ENCODE measurements around the gene CAPG.
"Not testable (repeated sequence)": the region's sequence is repeated elsewhere in the genome, so short reads cannot be mapped to it uniquely, and the experiment has no call there.

The CAPG gene, protein sequence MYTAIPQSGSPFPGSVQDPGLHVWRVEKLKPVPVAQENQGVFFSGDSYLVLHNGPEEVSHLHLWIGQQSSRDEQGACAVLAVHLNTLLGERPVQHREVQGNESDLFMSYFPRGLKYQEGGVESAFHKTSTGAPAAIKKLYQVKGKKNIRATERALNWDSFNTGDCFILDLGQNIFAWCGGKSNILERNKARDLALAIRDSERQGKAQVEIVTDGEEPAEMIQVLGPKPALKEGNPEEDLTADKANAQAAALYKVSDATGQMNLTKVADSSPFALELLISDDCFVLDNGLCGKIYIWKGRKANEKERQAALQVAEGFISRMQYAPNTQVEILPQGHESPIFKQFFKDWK

GRCh38 chr2:85409845-85410583, at the start of gene CAPG:
Gene CAPG, minus strand, starts transcription at chr2:85410366. Its CDS starts 8,221 bp downstream, at chr2:85402145.
- no peak for DNase-seq (ENCODE audit: low spot score)

- DNase-seq (ENCODE audit: low spot score), result no peak
Observed at GRCh38 chr2:85459771-85460170, 49.6 kb upstream of the CAPG start.

DNA sequence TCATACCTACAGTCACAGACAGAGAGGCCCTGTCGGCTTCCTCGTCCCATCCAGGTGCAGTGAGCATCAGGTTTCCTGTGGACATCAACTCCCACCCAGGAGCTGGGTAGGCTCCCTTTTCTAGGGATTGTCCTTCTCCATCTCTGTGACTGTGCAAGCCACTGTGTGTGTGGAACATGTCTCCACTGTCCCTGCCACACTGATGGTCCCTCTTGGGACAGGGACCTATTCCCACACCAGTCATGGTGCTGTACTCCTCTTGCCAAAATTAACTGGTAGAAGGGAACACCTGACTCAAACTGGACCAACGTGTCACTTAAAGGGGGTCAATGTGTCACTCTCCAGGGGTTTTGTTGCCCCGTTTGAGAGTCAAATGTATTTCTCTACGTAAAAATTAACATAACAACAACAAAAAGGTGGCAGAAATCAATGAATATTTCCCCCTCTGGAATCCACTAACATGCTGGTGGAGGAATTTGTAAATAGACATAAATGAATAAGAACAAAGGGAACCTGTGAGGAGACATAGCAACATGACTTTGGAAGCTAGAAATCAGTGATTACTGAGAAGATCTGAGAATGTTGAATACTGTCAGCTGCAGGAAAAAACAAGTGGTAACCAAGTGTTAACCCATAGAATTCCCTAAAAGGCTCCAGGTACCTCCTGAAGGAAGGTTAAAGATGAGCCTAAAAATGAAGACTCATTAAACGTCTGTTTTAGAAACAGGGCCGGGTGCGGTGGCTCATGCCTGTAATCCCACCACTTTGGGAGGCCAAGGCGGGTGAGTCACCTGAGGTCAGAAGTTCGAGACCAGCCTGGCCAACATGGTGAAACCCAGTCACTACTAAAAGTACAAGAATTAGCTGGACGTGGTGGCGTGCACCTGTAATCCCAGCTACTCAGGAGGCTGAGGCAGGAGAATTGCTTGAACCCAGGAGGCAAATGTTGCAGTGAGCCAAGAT, 48.7 kb upstream of the CAPG start:
- DNase-seq (ENCODE audit: low spot score), result no peak

DNA sequence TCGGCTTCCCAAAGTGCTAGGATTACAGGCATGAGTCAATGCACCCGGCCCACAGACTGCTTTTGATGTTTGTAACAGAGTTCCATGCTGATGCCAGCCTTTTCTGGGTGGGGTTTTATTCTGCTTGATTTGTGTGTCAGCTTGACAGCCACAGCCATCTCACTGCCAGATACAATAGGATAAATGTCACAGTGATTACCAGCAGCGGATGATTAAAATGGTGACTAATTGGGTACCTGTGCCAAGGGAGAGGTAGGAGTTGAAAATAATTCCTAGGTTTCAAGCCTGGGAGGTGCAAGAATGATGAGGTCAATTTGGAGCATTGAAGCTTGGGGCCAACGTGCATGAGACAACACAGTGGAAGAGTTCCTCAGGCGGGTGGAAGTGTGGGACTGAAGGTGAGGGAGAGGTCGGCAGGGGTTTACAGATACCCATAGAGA, 47.7 kb upstream of the CAPG start:
- DNase-seq (ENCODE audit: low spot score), result no peak

- no peak for DNase-seq (ENCODE audit: low spot score)
Observed at GRCh38 chr2:85457043-85457442, 46.9 kb upstream of the CAPG start.

DNA sequence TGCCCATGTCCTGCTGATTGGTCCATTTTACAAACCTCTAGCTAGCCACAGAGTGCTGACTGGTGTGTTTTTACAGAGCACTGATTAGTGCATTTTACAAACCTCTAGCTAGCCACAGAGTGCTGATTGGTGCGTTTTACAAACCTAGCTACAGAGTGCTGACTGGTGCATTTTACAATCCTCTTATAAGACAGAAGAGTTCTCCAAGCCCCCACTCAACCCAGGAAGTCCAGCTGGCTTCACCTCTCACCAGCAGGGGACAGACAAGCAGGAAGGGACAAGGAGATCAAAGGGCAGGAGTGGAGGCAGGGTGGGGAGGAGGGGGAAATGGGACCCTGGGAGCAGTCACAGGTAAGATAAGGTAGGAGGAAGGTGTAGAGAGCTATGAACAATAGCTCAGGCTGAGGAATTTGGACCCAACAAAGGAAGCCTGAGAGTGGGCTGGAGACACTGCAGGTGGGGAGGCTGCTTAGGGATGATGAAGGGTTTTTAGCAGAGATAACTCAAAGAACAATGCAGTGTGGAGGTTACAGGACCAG, 45.5 kb upstream of the CAPG start:
- DNase-seq (ENCODE audit: low spot score), result no peak

DNA sequence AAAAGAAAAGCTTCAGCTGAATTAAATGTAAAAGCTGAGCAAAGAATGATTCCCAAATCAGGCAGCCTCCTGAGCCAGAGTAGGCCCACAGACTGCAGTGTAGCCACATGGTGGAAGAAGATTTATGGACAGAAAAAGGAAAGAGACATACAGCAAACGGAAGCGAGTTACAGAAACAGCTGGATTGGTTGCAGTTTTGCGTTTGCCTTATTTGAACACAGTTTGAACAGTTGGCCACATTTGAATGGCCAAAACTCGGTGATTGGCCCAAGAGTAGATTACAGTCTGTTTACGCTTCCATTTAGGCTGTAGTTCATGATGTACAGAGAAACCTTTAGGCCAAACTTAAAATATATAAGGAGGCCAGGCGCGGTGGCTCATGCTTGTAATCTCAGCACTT, 43.4 kb upstream of the CAPG start:
- no peak for DNase-seq (ENCODE audit: low spot score)

DNA sequence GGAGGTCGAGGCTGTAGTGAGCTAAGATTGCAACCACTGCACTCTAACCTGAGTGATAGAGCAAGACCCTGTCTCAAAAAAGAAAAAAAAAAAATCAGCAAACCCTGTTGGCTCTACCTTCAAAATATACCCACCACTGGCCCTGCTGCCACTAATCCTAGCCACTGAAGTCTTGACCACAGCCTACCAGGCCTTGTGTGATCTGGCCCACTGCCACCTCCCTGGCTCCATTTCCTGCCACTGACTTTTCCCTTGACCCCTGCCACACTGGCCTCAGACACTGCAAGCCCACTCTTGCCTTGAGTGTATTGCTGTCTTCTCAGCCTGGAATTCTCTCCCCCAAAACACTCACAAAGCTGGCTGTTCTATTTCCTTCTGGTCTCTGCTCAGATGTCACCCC, 42.1 kb upstream of the CAPG start:
- DNase-seq (ENCODE audit: low spot score), result no peak

DNA sequence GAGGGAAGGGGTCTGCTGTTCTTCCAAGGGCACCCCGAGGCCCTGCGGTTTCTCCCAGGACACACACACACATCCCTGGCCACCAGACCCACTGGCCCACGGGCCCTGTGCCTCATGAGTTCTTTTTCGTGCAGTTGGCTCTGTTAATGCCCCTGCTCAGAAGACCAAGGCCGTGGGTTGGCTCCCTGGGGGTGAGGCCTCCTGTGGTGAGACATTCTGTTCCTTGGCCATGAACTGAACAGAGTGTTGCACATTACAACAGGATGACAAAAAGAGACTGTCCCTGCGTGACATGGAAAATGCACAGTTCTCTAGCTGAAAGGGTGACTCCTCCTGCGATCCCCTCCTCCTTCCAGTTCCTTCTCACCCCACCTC, 39.0 kb upstream of the CAPG start:
- DNase-seq (ENCODE audit: low spot score), result no peak

DNA sequence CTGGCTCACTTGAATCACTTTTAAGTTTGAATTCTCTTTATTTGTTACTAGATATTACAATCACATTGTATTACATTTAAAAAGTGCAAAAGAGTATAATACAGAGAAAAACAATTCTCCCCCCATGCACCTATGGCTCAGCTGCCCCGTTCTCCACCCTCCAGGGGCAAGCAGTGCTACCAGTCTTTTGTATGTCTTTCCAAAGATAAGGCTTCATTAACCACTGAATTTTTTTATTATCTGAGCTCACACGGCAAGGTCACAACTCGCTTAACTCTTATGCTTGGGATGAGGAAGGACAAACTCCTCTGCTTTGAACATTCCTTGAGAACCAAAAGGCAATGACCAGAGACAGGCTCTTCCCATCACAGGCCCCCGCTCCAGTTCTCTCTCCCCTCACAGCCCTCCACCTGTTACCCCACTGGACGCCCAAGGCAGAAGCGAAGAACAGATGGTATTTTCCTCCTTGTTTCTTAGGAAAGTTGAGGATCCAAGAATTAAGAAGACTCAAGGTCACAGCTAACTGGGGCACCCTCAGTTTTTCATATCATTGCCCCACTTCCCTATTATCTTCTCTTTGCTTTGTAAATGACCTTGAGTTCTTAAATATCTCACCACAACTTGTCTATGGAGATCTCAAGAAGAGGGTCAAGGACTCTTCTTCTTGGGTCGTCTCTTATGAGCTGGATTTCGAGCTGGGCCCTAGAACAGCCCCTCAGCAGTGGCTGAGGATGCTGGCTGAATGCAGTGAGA, 38.5 kb upstream of the CAPG start:
- no peak for DNase-seq (ENCODE audit: low spot score)

DNA sequence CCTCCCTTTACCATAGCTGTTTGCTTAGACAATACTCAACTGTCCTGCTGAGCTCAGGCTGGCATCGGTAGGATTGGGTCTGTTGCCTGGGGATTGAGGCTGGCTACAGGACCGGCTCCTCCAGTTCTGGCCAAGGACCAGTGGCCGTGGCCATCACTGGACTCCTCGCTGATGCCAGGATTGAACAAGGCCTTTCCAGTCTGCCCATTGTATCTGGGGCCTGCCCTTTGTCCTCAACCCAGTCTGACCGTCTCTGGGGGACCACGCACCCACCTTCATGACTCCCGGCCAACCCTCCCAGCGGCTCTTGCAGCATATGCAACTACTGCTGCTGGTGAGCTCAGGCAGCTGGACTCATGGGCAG, 37.0 kb upstream of the CAPG start:
- DNase-seq (ENCODE audit: low spot score), result no peak

DNA sequence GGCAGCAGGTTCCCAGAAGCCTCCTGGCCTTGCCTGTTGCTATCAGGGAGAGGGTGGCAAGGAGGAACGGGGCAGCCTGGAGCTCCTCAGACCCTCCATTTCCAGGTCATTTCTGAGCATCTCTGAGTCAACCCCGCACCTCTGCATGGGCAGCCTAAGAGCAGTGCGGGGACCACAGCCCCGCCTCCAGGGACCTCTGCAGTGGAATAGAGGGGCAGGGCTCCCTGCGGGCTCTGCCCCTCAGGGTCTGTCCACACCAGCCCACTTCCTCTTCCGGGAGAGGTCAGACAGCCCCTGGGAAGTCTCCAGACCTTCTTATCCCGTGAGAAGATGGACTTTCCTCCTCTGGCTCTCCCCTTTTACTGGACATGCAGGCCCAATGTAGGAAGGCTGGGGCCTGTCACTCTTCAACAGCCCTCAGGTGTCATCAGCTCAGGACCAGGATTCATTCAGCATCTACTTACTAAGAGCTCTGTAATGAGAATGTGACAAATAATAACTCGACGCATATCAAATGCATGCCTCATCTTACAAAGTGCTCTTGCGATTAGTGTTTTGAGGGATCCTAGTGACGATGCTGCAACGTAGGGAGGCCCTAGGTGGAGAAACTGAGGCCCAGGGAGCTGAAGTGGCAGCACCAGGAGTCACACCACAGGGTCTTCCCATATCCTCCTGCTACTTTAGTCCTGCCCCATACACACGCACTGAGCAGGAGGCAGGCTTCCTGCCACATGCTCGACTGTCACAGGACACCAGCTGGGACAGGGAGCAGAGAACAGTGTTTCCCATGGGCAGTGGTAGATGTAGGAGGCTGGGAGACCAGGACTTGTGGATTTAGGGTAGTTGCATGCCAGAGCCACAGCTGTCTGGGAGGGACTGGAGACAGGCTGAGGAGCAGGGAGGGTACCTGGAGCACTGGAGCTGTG, 36.4 kb upstream of the CAPG start:
- no peak for DNase-seq (ENCODE audit: low spot score)

GRCh38 chr2:85445316-85446295, 35.4 kb upstream of the CAPG start:
- DNase-seq (ENCODE audit: low spot score), result no peak

DNA sequence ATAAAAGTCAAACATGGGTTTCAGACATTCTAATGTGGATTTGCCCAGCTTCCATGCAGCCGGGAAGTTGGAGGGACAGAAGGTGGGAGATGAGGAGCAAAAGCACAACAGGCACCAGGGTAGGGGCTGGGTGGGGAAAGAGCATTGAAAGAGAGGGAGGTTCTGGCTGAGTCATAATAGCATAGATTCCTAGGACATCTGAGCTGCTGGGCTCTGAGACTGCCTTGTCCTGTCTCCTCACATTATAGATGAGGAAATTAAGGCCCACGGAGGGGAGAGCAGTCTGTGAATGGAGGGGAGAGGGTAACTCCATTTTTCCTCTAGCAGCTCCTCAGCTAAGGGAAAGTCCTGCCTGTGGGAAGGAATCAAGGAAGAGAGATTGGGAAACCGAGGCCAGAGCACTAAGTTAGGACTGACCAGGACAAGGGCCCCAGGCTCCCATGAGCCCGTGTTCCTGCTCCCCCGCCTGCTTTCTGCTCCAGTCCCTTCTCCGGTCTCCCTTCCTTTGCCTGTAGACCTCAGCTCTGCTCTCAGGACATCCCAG, 34.5 kb upstream of the CAPG start:
- DNase-seq (ENCODE audit: low spot score), result no peak

- no peak for DNase-seq (ENCODE audit: low spot score)
Observed at GRCh38 chr2:85441864-85442263, 31.7 kb upstream of the CAPG start.

GRCh38 chr2:85440729-85441128, 30.6 kb upstream of the CAPG start:
- no peak for DNase-seq (ENCODE audit: low spot score)

DNA sequence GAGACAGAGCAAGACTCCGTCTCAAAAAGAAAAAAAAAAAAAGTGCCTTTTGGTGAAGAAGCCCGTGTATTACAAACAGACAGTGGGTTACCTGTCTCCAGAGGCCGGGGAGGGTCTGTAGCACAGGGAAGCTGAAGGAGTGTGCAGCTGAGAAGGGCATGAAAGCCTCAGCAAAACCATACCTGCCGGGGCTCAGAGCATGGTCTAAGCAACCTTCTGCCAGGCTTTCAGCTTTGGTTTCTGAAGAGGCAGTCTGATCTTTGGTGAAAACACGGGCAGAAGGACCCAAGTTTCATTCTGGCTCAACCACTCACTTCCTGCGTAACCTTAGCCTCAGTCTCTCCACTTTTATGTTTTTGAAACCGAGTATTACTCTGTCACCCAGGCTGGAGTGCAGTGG, 29.8 kb upstream of the CAPG start:
- no peak for DNase-seq (ENCODE audit: low spot score)

- DNase-seq (ENCODE audit: low spot score), result not testable (repeated sequence)
Observed at GRCh38 chr2:85439569-85439968, 29.4 kb upstream of the CAPG start.

DNA sequence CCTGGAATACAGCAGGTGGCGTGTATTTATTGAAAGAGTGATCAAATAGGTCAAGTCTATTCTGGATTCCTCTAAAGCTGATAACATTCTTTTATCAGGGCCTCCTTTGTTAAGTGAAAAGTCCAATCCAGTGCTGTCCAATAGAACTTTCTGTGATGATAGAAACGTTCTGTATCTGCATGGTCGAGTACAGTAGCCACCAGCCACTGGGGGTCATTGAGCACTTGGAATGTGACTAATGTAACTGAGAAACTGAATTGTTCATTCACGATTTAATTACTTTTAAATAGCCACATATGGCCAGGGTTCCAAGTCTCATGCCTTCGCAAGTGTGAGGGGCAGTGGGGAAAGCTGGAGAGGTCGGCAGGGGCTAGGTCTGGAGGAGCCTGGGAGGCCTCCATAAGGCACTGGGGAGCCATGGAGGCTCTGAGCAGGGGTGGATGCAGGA, 28.9 kb upstream of the CAPG start:
- DNase-seq (ENCODE audit: low spot score), result no peak
